Panc1 (cell line): ENCODE data around the gene ATF6B. TPM values are rescaled to one million over a fixed set of nuclear protein-coding genes. Genes with fewer than 3 reads are reported as not detected.

Source experiments
- ATAC-seq: fragments of 200-7000 bp; cut with Tn5 transposase; 2 replicates; pipeline ENCODE4 v1.9.1; 2020; ENCODE audit warnings: mild to moderate bottlenecking, moderate library complexity
- BruUV-seq: library from RNA; stranded (reverse); fragments of 400-500 nt; replicated peaks from 2 replicates; lab custom pipeline; 2021; lab: Mats Ljungman, UMichigan
- CTCF ChIA-PET: fragments of 300-600 bp; sonication (Branson Sonifier 250); formaldehyde crosslinking; loops from one replicate; lab custom pipeline; 2022; ENCODE audit warnings: antibody characterized with exemption; lab: Charles Lee
- POLR2A ChIA-PET: fragments of 300-600 bp; sonication (Branson Sonifier 250); formaldehyde crosslinking; loops from one replicate; lab custom pipeline; 2022; ENCODE audit warnings: antibody characterized with exemption; lab: Charles Lee
- DNase-seq: peaks from one replicate; pipeline ENCODE4 v3.0.0-alpha.2; 2010; ENCODE audit warnings: low read depth, low spot score
- H3K27ac ChIP-seq: 2 replicates; pipeline ENCODE4 v1.5.1; 2011; ENCODE audit warnings: mild to moderate bottlenecking, low read length, inconsistent platforms
- H3K27me3 ChIP-seq: fragments of 200-500 bp; sonication (Bioruptor generic); 2 replicates; pipeline ENCODE4 v1.6.0; 2014; ENCODE audit warnings: low read length, inconsistent platforms; ENCODE audit not compliant: control insufficient read depth, insufficient read depth
- H3K36me3 ChIP-seq: fragments of 200-500 bp; sonication (Bioruptor generic); 2 replicates; pipeline ENCODE4 v1.5.1; 2014; ENCODE audit warnings: inconsistent platforms, mild to moderate bottlenecking, low read length, moderate library complexity; ENCODE audit not compliant: control insufficient read depth, insufficient read depth
- H3K4me1 ChIP-seq: 2 replicates; pipeline ENCODE4 v1.5.1; 2011; ENCODE audit warnings: inconsistent platforms, mild to moderate bottlenecking, low read length, moderate library complexity; ENCODE audit not compliant: control insufficient read depth, insufficient read depth
- H3K4me3 ChIP-seq, 2 experiments: 2 replicates each; pipeline ENCODE4 v1.5.1; 2011 to 2012; ENCODE audit warnings: low read depth in 2 of 2, low read length in 2 of 2, mild to moderate bottlenecking in 2 of 2, inconsistent platforms in 1 of 2, moderate library complexity in 1 of 2
- H3K9me3 ChIP-seq: fragments of 200-500 bp; sonication (Bioruptor generic); 2 replicates; pipeline ENCODE4 v1.5.1; 2014; ENCODE audit warnings: low read depth, mild to moderate bottlenecking, inconsistent platforms, low read length, moderate library complexity; ENCODE audit not compliant: control insufficient read depth, insufficient read depth
- CTCF ChIP-seq: fragments of 450-650 bp; IDR thresholded peaks from 2 replicates; pipeline ENCODE4 v1.5.1; 2017; ENCODE audit warnings: mild to moderate bottlenecking
- POLR2AphosphoS5 ChIP-seq: IDR thresholded peaks from 2 replicates; pipeline ENCODE4 v1.6.1; 2012; ENCODE audit warnings: mild to moderate bottlenecking, low read depth, low read length, moderate library complexity
- REST ChIP-seq, 2 experiments: IDR thresholded peaks; 2 replicates each; pipeline ENCODE4 v1.6.1; 2011 to 2012; ENCODE audit warnings: low read depth in 2 of 2, control low read depth in 1 of 2, low read length in 1 of 2, mild to moderate bottlenecking in 1 of 2, moderate library complexity in 1 of 2; ENCODE audit not compliant: insufficient read depth in 1 of 2
- SIN3A ChIP-seq: IDR thresholded peaks from 2 replicates; pipeline ENCODE4 v1.6.1; 2012; ENCODE audit warnings: low read depth, mild to moderate bottlenecking, low read length, moderate library complexity, borderline replicate concordance; ENCODE audit not compliant: insufficient read depth
- TCF7L2 ChIP-seq: IDR thresholded peaks from 2 replicates; pipeline ENCODE4 v1.6.1; 2011; ENCODE audit warnings: mild to moderate bottlenecking, low read depth, low read length, inconsistent platforms
- in situ Hi-C: cut with HindIII; loops from 2 replicates; pipeline ENCODE4 v1.10.0; 2016; ENCODE audit warnings: low sequenced_read_pairs, low pct_unique_long_range_greater_than_20kb
- intact Hi-C: fragments of 100-400 bp; cut with micrococcal nuclease; formaldehyde crosslinking; loops from one replicate; pipeline ENCODE4 v1.10.0; 2022; ENCODE audit not compliant: unreplicated experiment
- total RNA-seq: library from RNA; stranded (reverse); gene quantifications from one replicate; pipeline ENCODE4 v1.2.1, GENCODE V29; 2021; ENCODE audit not compliant: unreplicated experiment

Gene ATF6B
- total RNA-seq, 1 experiment from 2014 or later, result 127 TPM

DNA sequence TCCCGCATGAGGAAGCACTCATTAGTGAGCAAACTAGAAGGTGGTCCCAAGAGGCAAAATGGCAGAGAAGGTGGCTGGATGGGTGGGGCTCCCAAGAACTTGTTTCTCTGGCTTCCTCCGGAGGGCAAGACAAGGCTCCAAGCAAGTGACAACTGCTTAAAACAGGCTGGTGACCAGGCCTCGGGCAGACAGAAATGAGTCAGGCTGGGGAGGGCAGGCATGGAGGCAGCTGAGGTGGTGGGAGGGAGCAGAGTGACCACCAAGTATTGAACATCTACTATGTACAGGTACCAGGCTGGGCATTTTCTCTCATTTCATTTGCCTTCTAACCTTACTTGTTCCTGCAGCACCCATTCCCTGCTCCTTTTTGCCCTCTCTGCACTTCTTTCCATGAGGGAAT is 52.3 kb downstream of the ATF6B start:
- ATAC-seq, result no peak
- Histone ChIP-seq H3K27ac (no peak overlapping the region), H3K36me3 (no peaks in the 10 kb centered on the region), H3K4me3 (no peak overlapping the region), H3K4me1 (no peaks in the 10 kb centered on the region), H3K27me3 (no peaks in the 10 kb centered on the region), H3K9me3 (no peaks in the 10 kb centered on the region)
- intact Hi-C loops (no loop called here), in situ Hi-C loops (no loop called here)
- ChIA-PET CTCF (no interaction called here), POLR2A (no interaction called here)
- no TSS peak for BruUV-seq
- no peak for DNase-seq
- no peak for TF ChIP-seq REST (IDR thresholded peaks at IDR 0.05; ENCODE audit: insufficient read depth in 1 of 2, low read depth in 2 of 2, low read length in 1 of 2)
- no peak for TF ChIP-seq CTCF
- no peak for TF ChIP-seq SIN3A
- no peak for TF ChIP-seq POLR2AphosphoS5
- no peak for TF ChIP-seq TCF7L2

DNA sequence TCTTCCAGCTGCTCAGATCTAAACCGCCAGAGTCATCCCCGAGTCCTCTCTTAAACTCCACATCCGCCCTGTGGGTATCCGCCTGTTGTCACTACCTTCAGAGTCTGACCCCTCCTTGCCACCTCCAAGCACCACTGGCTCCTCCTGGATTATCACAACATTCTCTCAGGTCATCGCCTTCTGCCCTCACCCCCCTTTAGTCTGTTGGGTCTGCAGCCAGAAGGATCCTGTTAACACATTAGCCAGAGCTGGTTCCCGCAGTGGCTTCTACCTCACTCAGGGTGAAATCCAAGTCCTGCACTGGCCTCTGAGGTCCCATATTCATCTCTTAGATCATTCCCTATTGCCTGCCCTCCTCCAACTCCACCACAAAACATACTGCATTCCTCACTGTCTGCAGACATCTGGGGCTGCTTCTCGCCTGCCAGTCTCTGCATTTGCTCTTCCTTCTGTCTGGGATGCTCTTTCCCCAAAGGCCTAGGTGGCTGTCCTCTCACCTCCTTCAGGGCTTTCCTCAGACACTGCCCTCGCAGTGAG is 53.0 kb downstream of the ATF6B start:
- ATAC-seq (0 out of 2 replicates have a peak, but pooled peaks have one; percentile 27), DNase-seq (no peak)
- no peaks in the 10 kb centered on the region for H3K36me3 ChIP-seq
- H3K27ac ChIP-seq, result no peak overlapping the region
- POLR2A ChIA-PET, result no interaction called here
- intact Hi-C loops (no loop called here), in situ Hi-C loops (no loop called here)
- H3K9me3 ChIP-seq, result no peaks in the 10 kb centered on the region
- CTCF ChIA-PET, result no interaction called here
- no peaks in the 10 kb centered on the region for H3K4me1 ChIP-seq
- no peaks in the 10 kb centered on the region for H3K27me3 ChIP-seq
- H3K4me3 ChIP-seq, result no peak overlapping the region
- BruUV-seq, result no TSS peak
- no peak for TF ChIP-seq TCF7L2
- no peak for TF ChIP-seq POLR2AphosphoS5
- TF ChIP-seq CTCF, result no peak
- TF ChIP-seq REST (IDR thresholded peaks at IDR 0.05; ENCODE audit: insufficient read depth in 1 of 2, low read depth in 2 of 2, low read length in 1 of 2), result no peak
